Hindlimb muscle (tissue), 1 donor: ENCODE data around the gene DGKE. TPM values are rescaled to one million over a fixed set of nuclear protein-coding genes. Genes with fewer than 3 reads are reported as not detected.

Source experiments
- DNase-seq: peaks from one replicate; pipeline ENCODE4 v3.0.0-alpha.2; 2013
- polyA plus RNA-seq: library from polyadenylated mRNA; unstranded; fragments of 120-200 nt; gene quantifications from one replicate; pipeline ENCODE4 v1.2.1, GENCODE V29; 2013; ENCODE audit not compliant: insufficient read length

DGKE gene
- polyA plus RNA-seq, 1 donor: 6.2 TPM

DNA sequence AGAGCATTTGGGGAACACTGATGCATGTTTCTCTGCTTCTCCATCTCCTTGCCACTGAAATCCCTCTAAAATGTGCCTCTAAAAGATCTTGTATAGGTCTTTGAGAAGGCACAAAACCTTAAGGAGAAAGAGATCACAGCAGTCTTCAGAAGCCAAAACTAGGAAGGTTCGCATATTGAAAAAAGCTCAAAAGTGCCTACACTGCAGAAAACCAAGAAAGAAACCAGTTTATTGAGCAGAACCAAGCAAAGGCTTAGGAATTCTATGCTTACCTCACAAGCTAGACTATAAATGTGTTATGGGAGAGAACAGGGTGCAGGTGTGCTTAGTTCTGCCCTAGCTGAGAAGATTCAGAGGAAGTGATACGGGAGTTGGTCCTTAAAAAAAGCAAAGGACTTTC lies 16.6 kb downstream of the DGKE start:
- no peak for DNase-seq

GRCh38 chr17:56851008-56851407 lies 17.1 kb downstream of the DGKE start:
- DNase-seq: no peak

- no peak for DNase-seq
These were observed 27.9 kb downstream of the DGKE start for GRCh38 chr17:56861899-56862298.

DNA sequence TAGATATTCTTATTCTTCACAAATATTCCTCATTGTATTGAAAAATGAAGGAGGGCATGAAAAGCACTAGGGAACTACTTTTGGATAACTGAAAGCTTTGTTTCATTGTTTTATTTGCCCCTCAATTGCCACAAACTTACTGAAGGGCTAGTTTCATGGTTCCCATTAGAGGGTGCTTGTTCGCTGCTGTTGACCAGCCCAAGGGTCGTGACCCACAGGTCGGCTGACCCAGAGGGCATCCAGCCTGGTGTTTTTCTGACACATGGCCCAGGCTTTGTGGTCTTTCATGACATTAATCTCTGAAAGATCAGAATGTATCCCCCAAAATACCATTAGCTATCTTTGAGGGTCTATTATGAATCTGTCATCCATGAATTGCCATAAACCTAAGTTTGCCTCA lies 30.0 kb downstream of the DGKE start:
- DNase-seq: no peak

DNA sequence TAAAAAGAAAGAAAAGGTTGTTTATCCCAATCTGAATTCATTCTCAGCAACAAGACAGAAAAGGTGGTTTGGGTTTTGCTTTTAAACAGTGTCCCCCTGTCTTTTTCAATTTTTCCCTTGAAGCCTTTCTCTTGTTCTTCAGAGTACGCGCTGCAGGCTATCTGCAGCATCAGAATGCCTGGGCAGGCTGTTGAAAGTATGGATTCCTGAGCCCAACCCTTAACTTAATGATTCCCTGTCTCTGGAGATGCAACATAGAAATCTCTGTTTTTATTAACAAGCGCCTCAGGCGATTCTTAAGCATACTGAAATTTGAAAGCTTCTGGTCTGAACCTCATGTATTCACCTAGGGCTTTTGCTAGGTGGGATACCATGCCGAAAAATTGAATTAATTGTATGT lies 32.1 kb downstream of the DGKE start:
- no peak for DNase-seq

DNA sequence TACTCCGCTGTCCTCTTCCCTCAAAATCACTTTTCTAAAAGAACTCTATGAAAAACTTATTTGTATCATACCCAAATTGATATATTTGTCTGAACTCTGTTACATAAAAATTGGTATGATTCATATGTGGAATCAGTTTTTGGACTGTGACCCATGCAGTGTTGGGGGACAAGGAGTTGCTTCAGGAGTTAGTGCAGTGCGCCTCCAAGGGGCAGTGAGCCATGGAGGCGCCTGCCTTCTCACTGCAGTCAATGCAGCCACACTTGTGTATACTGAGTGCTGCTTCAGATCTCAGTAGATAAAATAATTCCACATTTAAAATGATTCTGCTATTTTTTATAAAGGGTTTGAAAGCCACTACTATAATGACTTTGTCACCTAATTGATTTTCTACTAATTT lies 32.5 kb downstream of the DGKE start:
- DNase-seq: no peak

- no peak for DNase-seq
These were observed 34.0 kb downstream of the DGKE start for GRCh38 chr17:56867948-56868376.

DNA sequence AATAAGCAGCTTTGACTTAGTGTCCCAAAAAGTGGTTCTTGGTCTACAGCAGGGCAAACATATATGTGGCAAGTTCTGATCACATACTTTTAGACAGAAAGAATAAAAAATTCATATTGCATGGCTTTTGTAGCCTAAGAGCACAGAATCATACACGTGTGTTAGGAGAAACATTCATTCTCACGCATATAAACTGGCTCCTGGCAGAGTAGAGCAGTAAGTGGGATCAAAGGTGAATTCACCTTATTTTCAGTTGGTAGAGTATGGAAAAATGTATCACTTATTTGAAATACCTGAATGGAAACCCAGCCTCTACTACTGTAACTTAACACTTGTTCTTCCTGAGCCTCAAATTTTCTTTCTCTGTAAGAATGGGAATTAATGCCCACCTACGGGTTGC lies 34.8 kb downstream of the DGKE start:
- no peak for DNase-seq

DNA sequence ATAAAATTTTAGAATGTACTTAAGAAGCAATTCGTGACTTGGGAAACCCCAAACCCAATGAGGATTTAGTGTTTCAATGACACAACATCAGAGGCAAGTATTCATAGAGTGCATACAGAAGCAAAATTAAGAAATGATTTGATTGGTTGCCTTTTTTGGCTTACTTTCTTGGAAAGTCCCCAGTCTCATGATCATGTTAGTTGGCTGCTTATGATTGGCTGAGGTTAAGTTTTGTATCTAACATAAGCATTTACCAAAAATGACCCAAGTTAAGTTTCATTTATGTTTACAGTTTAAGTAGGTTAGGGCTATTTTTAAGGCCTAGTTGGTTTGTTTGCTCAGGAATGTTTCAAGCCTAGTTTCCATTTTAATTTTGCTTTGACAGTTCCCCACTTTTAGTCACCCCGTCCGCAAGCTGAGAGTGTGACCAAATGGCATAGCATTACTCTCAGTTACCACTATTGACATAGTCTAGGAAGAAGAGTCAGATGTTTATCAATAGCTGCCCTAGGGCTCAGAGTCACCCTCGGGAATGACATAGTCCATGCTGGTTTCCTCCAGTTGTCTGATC lies 36.2 kb downstream of the DGKE start:
- no peak for DNase-seq

GRCh38 chr17:56876766-56877179 lies 42.8 kb downstream of the DGKE start:
- no peak for DNase-seq

DNA sequence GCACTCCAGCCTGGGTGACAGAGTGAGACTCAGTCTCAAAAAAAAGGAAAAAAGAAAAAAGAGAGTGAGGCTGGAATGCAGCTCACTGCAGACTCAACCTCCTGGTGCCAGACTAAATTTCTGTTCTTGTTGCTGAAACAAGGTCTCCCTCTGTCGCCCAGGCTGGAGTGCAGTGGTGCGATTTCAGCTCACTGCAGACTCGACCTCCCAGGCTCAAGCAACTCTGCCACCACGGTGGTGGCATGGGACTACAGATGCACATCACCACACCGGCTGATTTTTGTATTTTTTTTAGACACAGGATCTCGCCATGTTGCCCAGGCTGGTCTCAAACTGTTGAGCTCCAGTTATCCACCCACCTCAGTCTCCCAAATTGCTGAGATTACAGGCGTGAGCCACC lies 45.3 kb downstream of the DGKE start:
- no peak for DNase-seq

DNA sequence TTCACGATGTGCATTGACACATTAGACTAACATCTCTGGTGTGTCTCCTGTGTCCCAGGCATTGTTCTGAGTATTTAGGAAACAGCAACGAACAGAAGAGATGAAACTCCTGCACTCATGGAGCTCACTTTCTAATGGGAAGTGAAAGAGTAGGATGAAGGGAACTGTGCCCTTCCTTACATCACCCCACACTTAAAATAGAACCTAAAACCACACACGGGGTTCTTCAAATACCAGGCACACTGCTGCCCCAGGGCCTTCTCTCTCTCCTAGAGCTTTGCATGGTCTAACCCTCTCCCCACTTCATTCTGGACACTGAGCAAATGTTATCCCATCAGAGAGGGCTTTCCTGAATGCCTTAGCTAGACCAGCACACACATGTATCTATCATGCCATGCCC lies 46.2 kb downstream of the DGKE start:
- no peak for DNase-seq

- DNase-seq: no peak
These were observed 46.6 kb downstream of the DGKE start for GRCh38 chr17:56880571-56880970.

DNA sequence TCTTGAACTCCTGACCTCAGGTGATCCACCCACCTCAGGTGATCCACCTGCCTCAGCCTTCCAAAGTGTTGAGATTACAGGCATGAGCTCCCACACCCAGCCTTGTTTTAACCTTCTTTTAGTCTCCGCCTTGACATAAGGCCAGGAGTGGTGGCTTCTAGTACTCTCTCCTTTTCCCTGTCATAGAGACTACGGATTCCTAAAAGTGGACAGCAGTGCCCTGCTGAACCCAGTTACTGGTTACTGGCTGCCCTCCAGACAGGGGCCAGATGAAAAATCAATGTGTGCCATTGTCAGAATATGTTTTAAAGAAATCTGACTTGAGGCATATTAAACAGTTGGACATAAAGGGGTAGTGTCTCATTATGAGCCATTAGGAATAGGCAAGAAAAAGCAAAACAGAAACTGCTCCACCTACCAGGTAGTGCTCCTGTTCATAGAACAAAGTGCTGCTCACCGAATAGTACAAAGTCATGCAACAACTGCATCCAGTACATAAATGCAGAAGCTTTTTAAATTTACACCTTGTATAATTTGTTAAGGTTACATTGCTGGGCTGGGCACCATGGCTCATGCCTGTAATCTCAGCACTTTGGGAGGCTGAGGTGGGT lies 47.8 kb downstream of the DGKE start:
- DNase-seq: no peak

- DNase-seq: no peak
These were observed 49.7 kb downstream of the DGKE start for GRCh38 chr17:56883616-56884015.

DNA sequence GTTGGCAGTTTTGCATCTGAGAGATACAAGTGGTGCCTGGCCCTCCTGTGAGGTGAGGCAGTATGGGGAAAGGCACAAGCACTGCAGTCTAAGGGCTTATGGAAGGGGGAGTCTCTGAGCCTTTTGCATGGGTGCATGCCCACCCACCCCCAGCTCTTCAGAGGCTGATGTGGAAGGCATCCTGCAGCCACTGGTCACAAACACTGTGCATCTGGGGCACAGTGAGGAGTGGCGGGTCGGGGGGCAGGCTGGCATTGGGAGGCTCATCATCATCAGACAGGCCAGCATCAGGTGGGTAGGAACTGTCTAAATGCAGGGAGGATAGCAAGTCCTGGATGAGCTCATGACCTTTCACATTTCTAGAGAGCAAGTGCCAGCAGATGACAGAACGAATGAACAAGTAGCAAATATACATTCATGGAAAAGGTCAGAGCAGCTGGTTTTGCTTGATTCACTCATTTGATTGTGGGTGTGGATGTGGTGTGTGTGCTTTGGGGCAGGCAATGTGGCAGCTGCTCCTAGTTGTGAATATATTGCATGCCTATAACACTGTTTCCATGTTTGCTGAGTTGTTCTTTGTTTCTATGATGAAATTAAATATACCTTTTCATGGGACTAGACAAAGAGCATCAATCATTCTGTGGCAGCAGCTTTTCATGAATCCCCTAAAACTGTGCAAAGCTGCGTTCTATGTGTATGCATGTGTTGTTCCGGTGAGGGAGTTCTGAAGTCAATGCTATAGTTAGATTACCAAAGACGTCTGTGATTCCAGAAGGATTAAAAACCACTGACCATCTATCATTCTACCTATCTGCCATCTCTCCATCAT lies 50.7 kb downstream of the DGKE start:
- DNase-seq: no peak

DNA sequence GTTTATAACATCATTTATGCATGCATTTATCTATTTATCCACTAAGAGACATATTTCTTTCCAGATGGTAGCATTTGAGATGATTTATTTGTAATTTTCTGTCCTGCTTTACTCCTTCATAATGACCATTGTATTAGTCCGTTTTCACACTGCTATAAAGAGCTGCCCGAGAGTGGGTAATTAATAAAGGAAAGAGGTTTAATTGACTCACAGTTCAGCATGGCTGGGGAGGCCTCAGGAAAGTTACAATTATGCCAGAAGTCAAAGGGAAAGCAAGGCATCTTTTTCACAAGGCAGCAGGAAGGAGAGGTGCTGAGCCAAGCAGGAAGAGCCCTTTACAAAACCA lies 51.3 kb downstream of the DGKE start:
- no peak for DNase-seq

GRCh38 chr17:56886288-56886731 lies 52.4 kb downstream of the DGKE start:
- DNase-seq: no peak

DNA sequence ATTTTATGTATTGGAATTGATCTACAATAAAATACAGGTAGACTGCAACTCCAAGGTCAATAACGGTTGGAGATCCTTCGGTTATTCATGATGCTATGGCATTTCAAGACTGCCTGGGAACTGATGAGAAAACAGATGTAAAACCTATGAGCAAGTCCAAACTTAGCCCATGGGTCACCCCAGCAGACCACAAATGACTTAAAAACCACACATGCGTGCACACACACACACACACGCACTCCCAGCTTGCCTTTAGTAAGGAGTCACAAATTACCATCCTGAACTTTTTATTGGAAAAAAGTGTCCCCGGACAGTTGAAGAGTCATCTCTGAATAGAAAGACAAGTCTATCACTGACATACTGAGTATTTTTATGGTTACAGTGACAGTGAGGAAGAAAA lies 53.2 kb downstream of the DGKE start:
- DNase-seq: no peak

DNA sequence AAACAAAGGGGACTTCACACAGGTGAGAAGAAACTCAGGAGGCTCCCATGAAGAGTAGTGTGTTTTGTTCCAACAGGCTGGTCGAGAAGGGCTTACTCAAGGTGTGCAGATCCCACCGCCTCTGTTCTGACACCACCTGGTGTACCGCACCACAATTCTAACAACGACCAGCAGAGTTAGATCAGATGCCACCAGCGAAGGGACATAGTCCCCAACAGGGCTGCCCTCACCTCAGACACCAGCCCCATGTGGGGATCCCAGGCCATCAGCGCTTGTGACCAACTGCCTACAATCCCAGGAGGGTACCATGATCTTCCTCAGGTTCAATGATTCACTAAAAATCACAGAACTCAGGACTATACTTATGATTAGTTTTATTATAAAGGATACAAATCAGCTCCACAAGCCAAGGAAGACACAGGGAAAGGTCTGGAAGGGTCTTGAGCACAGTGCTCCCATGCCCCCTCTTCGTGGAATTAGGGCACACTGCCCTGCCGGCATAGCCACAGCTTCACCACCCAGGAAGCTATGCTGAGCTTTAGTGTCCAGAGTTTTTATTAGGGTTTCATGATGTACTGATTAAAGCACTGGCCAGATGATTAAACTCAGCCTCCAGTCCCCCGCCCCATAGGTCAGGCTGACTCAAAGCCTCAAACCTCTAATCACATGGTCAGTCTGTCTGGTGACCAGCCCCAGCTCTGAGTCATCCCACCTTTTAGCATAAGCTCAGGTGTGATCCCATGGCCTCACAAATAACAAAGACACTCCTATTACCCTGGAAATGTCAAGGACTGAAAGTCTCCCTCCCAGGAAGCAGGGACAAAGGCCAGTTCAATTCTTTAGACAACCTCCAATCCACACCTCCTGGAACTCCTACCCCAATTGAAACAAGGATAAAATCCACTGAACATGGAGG lies 53.9 kb downstream of the DGKE start:
- no peak for DNase-seq

DNA sequence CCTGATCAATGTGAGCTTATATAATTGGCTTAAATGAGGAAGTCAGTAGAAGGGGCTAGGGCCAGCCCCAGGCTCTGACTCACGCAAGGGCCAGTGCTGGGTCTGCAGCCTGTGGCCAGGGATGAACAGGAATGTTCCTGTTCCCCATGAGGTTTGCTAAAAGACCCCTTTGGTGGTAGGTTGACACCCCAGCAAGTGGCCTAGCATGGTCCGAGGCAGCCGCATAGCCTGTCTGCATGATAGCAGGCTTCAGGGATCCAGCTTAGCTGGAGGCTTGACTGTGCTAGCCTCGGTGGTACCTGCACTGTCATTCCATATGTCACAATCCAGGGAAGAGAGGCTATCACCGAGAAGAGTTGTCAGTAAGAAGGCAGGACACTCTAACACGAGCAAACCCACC lies 56.4 kb downstream of the DGKE start:
- no peak for DNase-seq

DNA sequence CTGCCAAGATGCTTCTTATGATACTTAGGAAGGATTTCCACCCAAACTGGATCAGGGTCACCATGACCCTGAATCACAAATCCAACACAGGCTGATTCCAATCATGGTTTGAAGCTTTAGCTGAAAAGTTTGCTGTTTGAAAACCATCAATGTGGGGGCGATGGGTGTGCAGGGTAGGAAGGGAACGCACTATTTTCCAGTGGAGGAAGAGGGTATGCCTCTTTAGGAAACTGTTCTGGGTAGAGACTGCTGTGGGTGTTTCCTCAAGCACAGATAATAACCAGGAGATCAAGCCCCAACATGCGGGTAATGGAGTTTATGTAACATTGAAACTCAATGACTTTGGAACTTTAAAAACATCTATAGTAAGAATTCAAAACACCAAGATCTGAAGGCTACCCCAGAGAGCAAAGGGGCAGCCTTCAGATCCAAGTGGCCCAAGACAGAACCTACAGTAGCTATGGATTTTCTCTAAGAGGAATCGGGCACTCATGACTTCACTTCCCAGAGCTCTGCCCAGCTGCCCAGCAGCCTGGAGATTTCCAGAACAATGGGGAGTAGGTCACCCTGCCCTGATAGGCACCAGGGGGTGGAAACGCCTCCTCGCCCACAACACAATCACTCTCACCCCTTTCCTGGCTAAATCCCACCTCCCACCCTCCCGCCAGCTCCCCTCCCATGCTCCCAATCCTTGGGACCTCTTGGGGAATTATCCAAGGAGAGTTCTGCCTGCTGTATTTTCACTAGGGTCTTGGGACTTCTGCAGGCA lies 57.1 kb downstream of the DGKE start:
- DNase-seq: no peak
